Epidermal melanocyte (primary cell): ENCODE data around the gene COL4A1.
"Not testable (repeated sequence)": the region's sequence is repeated elsewhere in the genome, so short reads cannot be mapped to it uniquely, and the experiment has no call there.

ENCODE experiments used
- DNase-seq: peaks from one replicate; pipeline ENCODE4 v3.0.0; 2011; ENCODE audit warnings: low spot score; ENCODE audit not compliant: insufficient read length

The COL4A1 gene

GRCh38 chr13:110324026-110324749, 17.2 kb upstream of the COL4A1 start:
- DNase-seq: no peak

GRCh38 chr13:110323172-110323891, 16.4 kb upstream of the COL4A1 start:
- no peak for DNase-seq

- no peak for DNase-seq
Observed at GRCh38 chr13:110322828-110323171, 15.8 kb upstream of the COL4A1 start.

- no peak for DNase-seq
Observed at GRCh38 chr13:110322126-110322827, 15.3 kb upstream of the COL4A1 start.

GRCh38 chr13:110321573-110321972, 14.6 kb upstream of the COL4A1 start:
- DNase-seq: not testable (repeated sequence)

- no peak for DNase-seq
Observed at GRCh38 chr13:110320645-110321044, 13.7 kb upstream of the COL4A1 start.

- DNase-seq: no peak
Observed at GRCh38 chr13:110319774-110320509, 13.0 kb upstream of the COL4A1 start.

GRCh38 chr13:110319397-110319773, 12.4 kb upstream of the COL4A1 start:
- DNase-seq: no peak

GRCh38 chr13:110318920-110319319, 12.0 kb upstream of the COL4A1 start:
- DNase-seq: no peak

- no peak for DNase-seq
Observed at GRCh38 chr13:110317496-110318195, 10.7 kb upstream of the COL4A1 start.

- no peak for DNase-seq
Observed at GRCh38 chr13:110317093-110317492, 10.1 kb upstream of the COL4A1 start.

- DNase-seq: no peak
Observed at GRCh38 chr13:110316196-110316595, 9.2 kb upstream of the COL4A1 start.

GRCh38 chr13:110314516-110315245, 7.7 kb upstream of the COL4A1 start:
- no peak for DNase-seq

- DNase-seq: not testable (repeated sequence)
Observed at GRCh38 chr13:110313733-110314132, 6.8 kb upstream of the COL4A1 start.

- not testable (repeated sequence) for DNase-seq
Observed at GRCh38 chr13:110313261-110313660, 6.3 kb upstream of the COL4A1 start.

- no peak for DNase-seq
Observed at GRCh38 chr13:110312339-110313031, 5.5 kb upstream of the COL4A1 start.

- no peak for DNase-seq
Observed at GRCh38 chr13:110311443-110312338, 4.7 kb upstream of the COL4A1 start.

- no peak for DNase-seq
Observed at GRCh38 chr13:110310541-110311442, 3.8 kb upstream of the COL4A1 start.
